Activated T-cell treated with anti-CD3 and anti-CD28 coated beads, Interleukin-2, amount 50 U/mL, for 4 hours (primary cell): ENCODE data around the gene BPTF. TPM values are rescaled to one million over a fixed set of nuclear protein-coding genes. Genes with fewer than 3 reads are reported as not detected.
A peak's percentile ranks its signal among the peaks of the same experiment; 100 is the strongest.
"Not testable (repeated sequence)": the region's sequence is repeated elsewhere in the genome, so short reads cannot be mapped to it uniquely, and the experiment has no call there.

Source experiments
- ATAC-seq, 2 donors: fragments of 200-7000 bp; cut with Tn5 transposase; one replicate each; pipeline ENCODE4 v1.10.0; 2021
- DNase-seq: peaks from one replicate; pipeline ENCODE4 v3.0.0-alpha.2; 2020
- H3K27me3 Mint-ChIP-seq: one replicate; pipeline ENCODE4 v1.8.0; 2021; ENCODE audit warnings: low read depth, mixed read lengths
- H3K36me3 Mint-ChIP-seq: one replicate; pipeline ENCODE4 v1.8.0; 2022; ENCODE audit warnings: mixed read lengths; ENCODE audit not compliant: insufficient read depth
- H3K4me1 Mint-ChIP-seq: one replicate; pipeline ENCODE4 v1.8.0; 2021; ENCODE audit warnings: low read depth, mixed read lengths
- H3K4me3 Mint-ChIP-seq: one replicate; pipeline ENCODE4 v1.8.0; 2021; ENCODE audit warnings: mild to moderate bottlenecking, moderate library complexity, mixed read lengths
- H3K9me3 Mint-ChIP-seq: one replicate; pipeline ENCODE4 v1.8.0; 2021; ENCODE audit warnings: mixed read lengths
- total RNA-seq, 3 donors: library from RNA; stranded (reverse); gene quantifications; one replicate each; pipeline ENCODE4 v1.2.1, GENCODE V29; 2021

BPTF gene
- total RNA-seq, 3 donors from 2014 or later = 62.1 to 67.7 (median 62.2) TPM

DNA sequence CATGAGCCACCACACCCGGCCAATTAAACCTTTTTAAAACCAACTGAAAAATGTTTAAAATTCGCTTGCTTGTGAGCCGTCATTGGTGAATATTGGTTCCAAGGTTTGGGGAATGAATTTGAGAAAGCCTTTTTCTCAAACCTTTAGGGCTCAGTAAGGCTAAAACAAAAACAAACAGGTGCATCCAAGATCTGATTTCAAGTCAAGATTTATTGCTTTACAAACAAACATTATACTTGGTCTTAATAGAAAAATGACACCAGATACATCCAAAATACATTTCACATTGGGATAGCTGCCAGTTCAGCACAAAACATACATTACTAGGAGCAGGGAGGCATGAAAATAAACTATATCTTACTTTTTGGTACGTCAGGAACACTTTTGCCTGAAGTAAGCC lies 165.6 kb downstream of the BPTF start:
- H3K4me3 Mint-ChIP-seq = no peak overlapping the region
- DNase-seq (no peak), ATAC-seq (no peak)
- H3K9me3 Mint-ChIP-seq = no peaks in the 10 kb centered on the region
- H3K4me1 Mint-ChIP-seq = peaks cover 20% of the 10 kb centered on the region
- no peaks in the 10 kb centered on the region for H3K36me3 Mint-ChIP-seq
- H3K27me3 Mint-ChIP-seq = peaks cover 8% of the 10 kb centered on the region

DNA sequence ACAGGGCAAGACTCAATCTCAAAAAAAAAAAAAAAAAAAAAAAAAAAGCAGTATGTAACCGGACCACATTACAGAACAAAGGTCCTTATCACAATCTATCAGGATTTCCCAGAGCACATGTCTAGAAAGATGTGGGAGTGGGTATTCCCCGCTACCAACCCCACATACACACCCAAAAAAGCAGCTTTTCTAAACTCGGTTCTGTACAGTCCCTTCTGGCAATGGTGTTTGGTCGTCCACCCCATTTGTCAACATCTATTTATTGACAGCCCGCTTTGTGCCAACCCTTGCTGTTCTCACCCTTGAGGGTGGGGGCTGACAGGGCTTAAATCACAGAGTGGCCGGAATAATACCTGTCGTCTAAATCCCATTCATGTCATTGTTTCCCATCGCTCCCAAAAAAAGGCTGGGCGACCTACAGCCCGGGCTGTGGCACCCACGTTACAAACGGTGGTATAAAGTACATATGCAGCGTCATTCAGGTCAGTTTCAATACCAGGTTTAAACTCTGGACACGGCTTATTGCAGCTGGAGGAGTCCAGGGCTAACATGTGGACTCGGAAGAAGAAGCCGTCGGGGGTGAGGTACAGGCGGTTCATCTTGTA lies 167.3 kb downstream of the BPTF start:
- H3K36me3 Mint-ChIP-seq = no peaks in the 10 kb centered on the region
- H3K4me1 Mint-ChIP-seq = peaks cover 28% of the 10 kb centered on the region
- peaks cover 12% of the 10 kb centered on the region for H3K27me3 Mint-ChIP-seq
- no peak for DNase-seq
- no peak for ATAC-seq
- H3K9me3 Mint-ChIP-seq = no peaks in the 10 kb centered on the region
- peak overlapping the region; percentile 89 for H3K4me3 Mint-ChIP-seq

DNA sequence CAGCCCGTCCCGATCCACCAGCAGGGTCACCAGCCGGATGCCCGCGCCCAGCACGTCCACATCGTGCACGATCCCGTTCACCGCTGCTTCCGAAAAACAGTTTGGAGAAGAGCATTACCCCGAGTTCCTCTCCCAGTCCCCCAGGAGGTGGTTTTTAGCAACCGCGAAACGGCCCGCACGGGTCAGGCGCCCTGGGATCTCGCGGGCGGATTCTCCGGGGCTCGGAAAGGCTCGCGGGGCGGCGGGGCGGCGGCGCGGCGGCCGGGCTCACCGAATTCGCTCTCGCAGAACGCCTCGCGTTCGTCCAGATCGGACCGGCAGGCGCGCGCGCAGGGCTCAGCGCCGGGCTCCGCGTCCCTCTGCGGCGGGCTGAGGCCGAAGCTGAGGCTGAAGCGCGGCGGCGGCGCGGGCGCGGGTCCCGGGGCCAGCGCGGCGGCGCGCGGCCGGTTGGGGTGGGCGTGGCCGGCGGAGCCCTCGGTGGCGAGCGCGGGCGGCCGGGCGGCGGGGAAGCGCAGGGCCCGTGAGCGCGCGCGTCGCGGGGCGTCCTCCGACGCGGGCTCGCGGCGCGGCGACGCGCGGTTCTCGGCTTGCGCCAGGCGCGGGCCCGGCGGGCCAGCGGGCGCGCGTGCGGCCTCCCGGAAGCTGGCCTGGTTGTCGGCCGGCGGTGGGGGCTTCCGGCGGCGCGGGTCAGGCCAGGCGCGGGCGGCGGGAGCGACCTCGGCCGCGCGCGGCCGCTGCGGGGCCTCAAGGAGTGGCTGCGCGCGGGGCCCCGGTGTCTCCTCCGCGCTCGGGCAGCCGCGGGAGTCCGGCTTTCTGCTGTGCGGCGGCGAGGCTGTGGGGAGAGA lies 168.1 kb downstream of the BPTF start:
- Mint-ChIP-seq H3K36me3 (no peaks in the 10 kb centered on the region), H3K4me1 (peaks cover 28% of the 10 kb centered on the region), H3K4me3 (peak overlapping the region; percentile 89), H3K9me3 (no peaks in the 10 kb centered on the region), H3K27me3 (peaks cover 12% of the 10 kb centered on the region)
- DNase-seq (peak; percentile 56), ATAC-seq (peak; percentile 73 to 75)

DNA sequence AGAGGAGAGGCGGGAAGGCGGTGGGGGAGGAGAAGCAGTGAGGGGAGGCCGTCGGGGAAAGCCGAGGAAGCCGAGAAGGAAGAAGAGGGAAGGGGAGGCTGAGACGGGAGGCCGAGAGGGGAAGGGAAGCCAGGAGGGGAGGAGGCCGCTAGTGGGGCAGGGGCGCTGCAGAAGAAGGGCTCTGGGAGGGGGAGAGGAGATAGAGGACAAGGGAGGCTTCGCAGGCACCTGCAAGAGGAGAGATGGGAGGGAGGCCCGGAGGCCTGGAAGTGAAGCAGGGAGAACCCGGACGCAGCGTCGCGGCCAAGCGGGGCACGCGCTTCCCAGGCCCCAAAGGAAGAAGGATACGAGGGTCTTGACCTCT lies 168.7 kb downstream of the BPTF start:
- Mint-ChIP-seq H3K4me1 (peaks cover 28% of the 10 kb centered on the region), H3K36me3 (no peaks in the 10 kb centered on the region), H3K4me3 (peak overlapping the region; percentile 80), H3K9me3 (no peaks in the 10 kb centered on the region), H3K27me3 (peaks cover 14% of the 10 kb centered on the region)
- DNase-seq = no peak
- ATAC-seq = no peak

DNA sequence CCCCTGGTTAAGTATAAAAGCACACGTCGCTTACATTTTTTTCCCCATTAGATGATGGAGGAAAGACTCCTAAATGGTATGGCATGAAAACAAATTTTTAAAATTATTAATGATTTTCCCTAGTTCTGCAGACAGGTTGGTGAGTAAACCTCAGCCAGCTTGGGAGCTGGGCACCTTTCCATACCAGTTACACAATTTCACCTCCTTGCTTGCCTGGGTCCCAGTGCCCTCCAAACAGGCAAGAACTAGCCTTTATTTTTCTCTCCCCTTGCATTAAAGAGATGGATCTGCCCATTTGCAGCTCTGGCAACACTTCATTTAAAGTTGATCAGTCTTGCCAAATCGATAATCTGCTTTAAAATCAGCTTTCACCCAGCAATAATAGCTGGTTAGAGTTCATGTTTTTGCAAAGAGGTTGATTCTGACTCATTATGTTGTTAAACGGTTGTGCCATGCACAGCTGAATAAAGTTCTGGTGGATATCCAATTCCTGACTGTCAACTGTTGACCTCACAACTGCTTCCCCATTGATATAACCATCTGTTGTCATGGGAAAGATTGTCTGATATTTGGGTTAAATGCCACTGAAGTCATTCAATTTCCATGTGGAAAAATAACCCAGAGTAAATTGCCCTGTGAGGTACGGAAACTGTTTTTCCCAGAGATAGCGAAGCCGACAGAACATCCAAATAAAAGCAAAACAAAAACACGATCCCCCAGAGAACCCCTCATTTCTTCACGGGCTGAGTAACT lies 169.7 kb downstream of the BPTF start:
- H3K36me3 Mint-ChIP-seq = no peaks in the 10 kb centered on the region
- H3K4me3 Mint-ChIP-seq = peak overlapping the region; percentile 80
- ATAC-seq (no peak), DNase-seq (no peak)
- H3K9me3 Mint-ChIP-seq = no peaks in the 10 kb centered on the region
- H3K27me3 Mint-ChIP-seq = peaks cover 14% of the 10 kb centered on the region
- H3K4me1 Mint-ChIP-seq = peaks cover 28% of the 10 kb centered on the region

DNA sequence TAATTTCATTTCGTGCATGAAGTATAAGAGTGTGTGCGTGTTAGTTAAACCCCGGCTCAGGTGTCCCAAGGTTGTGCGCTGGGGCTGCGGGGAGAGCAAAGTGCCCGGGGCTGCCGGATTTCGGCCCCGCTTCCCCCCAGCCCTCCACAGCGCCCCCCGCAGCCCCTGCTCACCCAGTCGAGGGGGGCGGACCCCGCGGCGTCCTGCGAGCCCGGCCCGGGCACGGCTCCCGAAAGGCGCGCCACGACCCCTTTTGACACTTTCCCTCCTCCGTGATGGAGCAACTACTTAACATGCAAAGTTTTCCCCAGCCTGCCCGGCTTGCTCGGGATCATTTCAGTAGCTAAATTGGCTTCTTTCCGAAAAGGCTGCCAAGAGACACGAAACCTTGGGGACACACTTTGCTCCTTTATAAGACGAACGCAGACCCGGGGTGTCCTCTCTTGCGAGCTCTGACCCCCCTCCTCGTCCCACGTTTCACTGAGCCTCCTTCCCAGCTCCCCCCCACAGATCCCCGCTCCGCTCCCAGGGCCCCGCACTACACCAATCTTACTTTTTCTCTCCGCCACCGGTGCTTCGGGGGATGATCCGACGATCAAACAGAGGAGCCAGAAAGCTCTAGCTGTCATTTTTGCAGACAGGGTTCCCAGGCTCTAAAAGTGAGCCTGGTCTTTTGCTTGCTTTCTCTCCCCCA lies 170.4 kb downstream of the BPTF start:
- H3K4me3 Mint-ChIP-seq = peak overlapping the region; percentile 80
- DNase-seq (peak; percentile 8), ATAC-seq (no peak)

DNA sequence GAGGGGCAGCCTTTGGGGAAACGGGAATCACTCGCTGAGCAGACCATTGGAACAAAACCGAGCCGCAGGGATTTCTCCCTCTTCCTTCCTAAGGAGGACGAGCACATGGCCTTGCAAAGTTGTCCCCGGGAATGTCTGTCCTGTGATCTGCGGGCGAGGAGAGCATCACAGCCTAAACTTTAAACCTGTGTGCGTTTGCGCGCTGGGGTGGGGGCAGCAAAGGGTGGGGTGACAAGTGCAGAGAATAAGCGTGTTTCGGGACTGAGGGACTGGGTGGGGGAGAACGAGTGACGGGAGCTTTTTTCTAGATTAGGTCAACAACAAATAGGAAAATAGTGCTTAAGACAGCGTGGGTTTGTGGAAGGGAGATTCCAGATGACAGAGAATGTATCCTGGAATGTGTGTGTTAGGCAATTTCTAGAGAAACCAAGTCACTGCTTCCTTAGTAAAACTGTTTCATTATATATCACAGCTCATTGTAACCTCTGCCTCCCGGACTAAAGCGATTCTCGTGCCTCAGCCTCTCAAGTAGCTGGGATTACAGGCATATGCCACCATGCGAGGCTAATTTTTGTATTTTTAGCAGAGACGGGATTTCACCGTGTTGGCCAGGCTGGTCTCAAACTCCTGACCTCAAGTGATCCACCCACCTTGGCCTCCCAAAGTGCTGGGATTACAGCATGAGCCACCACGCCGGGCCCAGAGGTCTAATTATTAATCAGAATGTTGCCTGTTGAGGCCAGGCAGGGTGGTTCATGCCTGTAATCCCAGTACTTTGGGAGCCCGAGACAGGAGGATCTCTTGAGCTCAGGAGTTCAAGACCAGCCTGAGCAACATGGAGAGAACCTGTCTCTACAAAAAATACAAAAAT lies 171.2 kb downstream of the BPTF start, which contains the start of gene C17orf58:
Gene C17orf58, minus strand, starts transcription at position 169 of the 871 bp plus-strand sequence. CDS start 271 bp downstream, outside the sequence.
- H3K36me3 Mint-ChIP-seq, H3K9me3 Mint-ChIP-seq, DNase-seq: not testable (repeated sequence)
- Mint-ChIP-seq H3K4me3 (peak within 1 kb of the TSS; percentile 80), H3K4me1 (peaks cover 28% of the 10 kb centered on the region), H3K27me3 (peaks cover 14% of the 10 kb centered on the region)
- ATAC-seq = peak; percentile 9

More for the DNA sequence above, 170.4 kb downstream of the BPTF start:
- Mint-ChIP-seq H3K4me1 (peaks cover 28% of the 10 kb centered on the region), H3K36me3 (no peaks in the 10 kb centered on the region), H3K9me3 (no peaks in the 10 kb centered on the region), H3K27me3 (peaks cover 14% of the 10 kb centered on the region)

DNA sequence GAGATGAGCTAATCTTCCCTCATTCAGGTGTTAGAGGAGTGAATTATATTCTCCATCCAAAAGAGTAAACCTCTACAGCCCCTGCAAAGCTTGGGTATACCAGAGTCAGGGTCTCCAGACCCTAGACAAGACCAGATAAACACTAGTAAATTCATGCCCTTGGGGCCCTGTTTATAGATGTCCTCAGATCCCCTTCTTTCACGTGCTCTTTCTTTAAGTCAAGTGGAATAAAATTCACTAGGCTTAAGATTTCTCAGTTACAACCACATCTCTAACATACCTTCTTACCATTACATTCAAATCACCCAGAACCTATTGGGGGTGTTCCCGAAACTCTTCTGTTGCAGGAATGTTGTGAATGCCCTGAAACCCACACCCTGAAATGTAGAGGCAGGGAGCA lies 173.2 kb downstream of the BPTF start:
- DNase-seq (no peak), ATAC-seq (no peak)
- peaks cover 23% of the 10 kb centered on the region for H3K4me1 Mint-ChIP-seq
- H3K27me3 Mint-ChIP-seq = peaks cover 14% of the 10 kb centered on the region
- no peak overlapping the region for H3K4me3 Mint-ChIP-seq
- no peaks in the 10 kb centered on the region for H3K36me3 Mint-ChIP-seq
- no peaks in the 10 kb centered on the region for H3K9me3 Mint-ChIP-seq

DNA sequence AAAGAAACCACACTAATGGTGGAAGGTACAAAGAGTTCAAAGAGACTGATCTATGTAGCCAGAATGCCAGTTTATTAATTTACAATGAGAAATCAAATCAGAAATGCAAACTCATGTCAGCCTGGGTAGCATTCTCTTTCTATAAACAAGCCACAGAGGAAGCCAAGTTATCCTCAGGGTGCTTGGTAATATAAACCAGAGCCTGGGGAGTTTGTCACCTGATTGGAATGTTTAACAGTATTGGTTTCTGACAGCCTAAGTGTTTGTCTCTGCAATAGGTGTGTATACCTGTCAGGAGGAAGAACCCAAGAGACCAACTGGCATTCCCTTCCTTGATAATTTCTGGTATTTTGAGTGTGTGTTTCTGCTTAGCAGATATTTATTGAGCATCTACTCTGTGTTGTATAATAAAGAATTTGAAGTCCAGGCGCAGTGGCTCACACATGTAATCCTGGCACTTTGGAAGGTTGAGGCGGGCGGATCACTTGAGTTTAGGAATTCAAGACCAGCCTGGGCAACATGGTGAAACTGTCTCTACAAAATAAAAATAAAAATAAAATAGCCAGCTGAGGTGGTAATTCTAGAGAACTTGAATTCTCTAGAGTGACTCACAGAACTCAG lies 174.1 kb downstream of the BPTF start:
- Mint-ChIP-seq H3K4me1 (peaks cover 21% of the 10 kb centered on the region), H3K9me3 (no peaks in the 10 kb centered on the region), H3K27me3 (peaks cover 14% of the 10 kb centered on the region), H3K4me3 (no peak overlapping the region), H3K36me3 (no peaks in the 10 kb centered on the region)
- ATAC-seq = no peak
- DNase-seq = no peak

DNA sequence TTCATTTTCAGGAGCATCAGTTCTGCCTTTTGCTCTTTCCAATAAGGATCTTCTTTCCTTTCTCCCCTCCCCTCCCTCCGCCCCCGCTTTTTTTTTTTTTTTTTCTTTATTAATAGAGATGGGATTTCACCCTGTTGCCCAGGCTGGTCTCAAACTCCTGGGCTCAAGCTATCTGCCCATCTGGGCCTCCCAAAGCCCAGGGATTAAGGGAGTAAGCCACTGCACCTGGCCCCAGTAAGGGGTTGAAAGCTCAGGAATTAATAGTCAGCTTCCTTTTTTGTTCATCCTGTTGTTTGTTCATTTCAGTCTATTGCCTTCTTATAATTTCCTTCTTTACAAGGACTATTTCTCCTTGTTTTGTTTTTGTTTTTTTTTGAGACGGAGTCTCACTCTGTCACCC lies 178.9 kb downstream of the BPTF start:
- DNase-seq (no peak), ATAC-seq (no peak)
- no peaks in the 10 kb centered on the region for H3K4me1 Mint-ChIP-seq
- H3K27me3 Mint-ChIP-seq = no peaks in the 10 kb centered on the region
- H3K9me3 Mint-ChIP-seq = no peaks in the 10 kb centered on the region
- H3K36me3 Mint-ChIP-seq = no peaks in the 10 kb centered on the region
- H3K4me3 Mint-ChIP-seq = no peak overlapping the region

DNA sequence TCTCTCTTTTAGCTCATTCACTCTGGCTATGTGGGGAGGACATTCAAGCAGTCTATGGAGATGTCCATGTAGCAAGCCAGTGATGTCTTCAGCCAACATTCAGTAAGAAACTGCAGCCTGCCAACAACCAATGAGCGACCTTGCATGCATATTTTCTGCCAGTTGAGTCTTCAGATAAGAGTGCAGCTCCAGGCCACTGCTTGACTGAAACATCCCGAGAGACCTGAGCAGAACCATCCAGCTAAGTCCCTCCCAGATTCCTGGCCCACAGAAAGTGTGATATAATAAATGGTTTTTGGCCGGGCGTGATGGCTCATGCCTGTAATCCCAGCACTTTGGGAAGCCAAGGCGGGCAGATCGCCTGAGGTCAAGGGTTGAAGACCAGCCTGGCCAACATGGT lies 181.5 kb downstream of the BPTF start:
- Mint-ChIP-seq H3K36me3 (no peaks in the 10 kb centered on the region), H3K4me1 (peaks cover 6% of the 10 kb centered on the region), H3K4me3 (no peak overlapping the region), H3K27me3 (no peaks in the 10 kb centered on the region), H3K9me3 (no peaks in the 10 kb centered on the region)
- ATAC-seq (no peak), DNase-seq (no peak)

DNA sequence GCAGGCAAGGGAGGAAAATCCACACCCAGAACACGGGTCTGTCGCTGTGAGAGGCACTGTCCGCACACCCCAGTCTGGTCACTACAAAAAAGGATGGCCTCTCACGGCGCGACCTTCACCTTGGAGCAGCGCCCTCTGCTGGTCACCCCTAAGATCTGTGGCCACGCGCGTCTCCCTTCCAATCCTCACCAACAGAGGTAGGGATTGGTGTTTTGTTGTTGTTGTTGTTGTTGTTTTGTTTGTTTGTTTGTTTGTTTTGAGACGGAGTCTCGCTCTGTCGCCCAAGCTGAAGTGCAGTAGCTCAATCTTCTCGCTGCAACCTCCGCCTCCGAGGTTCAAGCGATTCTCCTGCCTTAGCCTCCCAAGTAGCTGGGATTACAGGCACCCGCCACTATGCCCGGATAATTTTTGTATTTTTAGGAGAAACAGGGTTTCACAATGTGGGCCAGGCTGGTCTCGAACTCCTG lies 185.9 kb downstream of the BPTF start:
- H3K27me3 Mint-ChIP-seq = no peaks in the 10 kb centered on the region
- peak overlapping the region; percentile 65 for H3K4me3 Mint-ChIP-seq
- no peaks in the 10 kb centered on the region for H3K9me3 Mint-ChIP-seq
- H3K4me1 Mint-ChIP-seq = peaks cover 6% of the 10 kb centered on the region
- ATAC-seq (peak; percentile 61 to 86), DNase-seq (peak; percentile 55)
- no peaks in the 10 kb centered on the region for H3K36me3 Mint-ChIP-seq

DNA sequence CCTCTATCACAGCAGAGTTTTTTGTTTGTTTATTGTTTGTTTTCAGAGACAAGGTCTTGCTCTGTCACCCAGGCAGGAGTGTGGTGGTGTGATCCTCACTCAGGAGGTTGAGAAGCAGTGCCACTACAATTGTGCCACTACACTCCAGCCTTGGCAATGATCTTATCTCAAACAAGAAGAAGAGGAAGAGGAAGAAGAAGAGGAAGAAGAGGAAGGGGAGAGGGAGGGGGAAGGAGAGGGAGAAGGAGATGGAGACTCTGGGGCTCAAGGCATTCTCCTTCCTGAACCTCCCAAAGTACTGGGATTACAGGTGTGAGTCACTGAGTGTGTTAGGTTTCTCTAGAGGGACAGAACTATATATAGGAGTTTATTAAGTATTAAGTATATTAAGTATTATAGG lies 188.1 kb downstream of the BPTF start:
- no peaks in the 10 kb centered on the region for H3K27me3 Mint-ChIP-seq
- no peak overlapping the region for H3K4me3 Mint-ChIP-seq
- H3K4me1 Mint-ChIP-seq = peaks cover 6% of the 10 kb centered on the region
- no peaks in the 10 kb centered on the region for H3K9me3 Mint-ChIP-seq
- no peak for DNase-seq
- H3K36me3 Mint-ChIP-seq = no peaks in the 10 kb centered on the region
- no peak for ATAC-seq
